ENCODE measurements around the gene CIDEC. TPM values are rescaled to one million over a fixed set of nuclear protein-coding genes. Genes with fewer than 3 reads are reported as not detected.

The CIDEC gene, protein sequence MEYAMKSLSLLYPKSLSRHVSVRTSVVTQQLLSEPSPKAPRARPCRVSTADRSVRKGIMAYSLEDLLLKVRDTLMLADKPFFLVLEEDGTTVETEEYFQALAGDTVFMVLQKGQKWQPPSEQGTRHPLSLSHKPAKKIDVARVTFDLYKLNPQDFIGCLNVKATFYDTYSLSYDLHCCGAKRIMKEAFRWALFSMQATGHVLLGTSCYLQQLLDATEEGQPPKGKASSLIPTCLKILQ
- not detected for total RNA-seq (2021; fragmentation: NEBNext Ultra II Directional; extraction: Animal tissue kit (Norgen Biotek cat#: 25700))
- long read RNA-seq: 0 reads

DNA sequence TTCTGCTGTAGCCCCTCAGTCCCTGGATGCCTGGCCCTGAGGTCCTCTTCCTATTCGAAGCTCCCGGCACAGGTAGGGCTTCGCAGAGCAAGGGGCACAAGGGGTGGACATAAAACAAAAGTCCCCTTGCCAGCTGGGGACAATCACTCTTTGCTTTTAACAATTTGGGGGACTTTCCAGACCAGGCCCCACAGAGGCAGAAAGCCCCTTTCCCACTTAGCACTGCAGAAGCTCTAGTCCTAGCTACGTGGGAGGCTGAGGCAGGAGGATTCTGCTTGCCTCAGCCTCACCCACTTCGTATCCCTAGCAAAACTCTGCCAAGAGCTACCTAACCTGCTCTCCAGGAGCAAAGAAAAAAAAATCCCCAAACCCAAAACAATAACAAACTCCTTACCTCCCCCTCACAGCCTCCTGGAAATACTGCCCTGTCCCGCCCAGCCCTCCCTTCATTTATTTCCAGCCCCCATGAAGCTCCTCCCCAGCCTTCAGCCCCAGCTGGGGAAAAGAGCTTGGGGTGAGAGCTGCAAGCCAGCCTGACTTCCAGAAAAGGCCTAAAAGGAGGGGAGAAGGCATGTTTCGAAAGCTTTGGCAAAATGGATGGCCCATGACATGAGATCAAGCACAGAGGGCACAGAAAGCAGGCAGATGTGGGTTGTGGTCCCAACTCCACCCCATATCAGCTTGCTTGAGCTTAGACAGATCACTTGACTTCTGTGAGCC is at the start of gene CIDEC:
TSS of gene CIDEC (minus strand) at position 424 of the 720 bp plus-strand sequence. CDS start 1,767 bp downstream, outside the sequence.
- DNase-seq: no peak
- H3K36me3 Mint-ChIP-seq (ENCODE audit: low read depth): no peaks in the 10 kb centered on the region
- H3K4me3 Mint-ChIP-seq: no peak within 1 kb of the TSS
- H3K27ac Mint-ChIP-seq: no peak within 1 kb of the TSS
- TF ChIP-seq, protein P1, sequence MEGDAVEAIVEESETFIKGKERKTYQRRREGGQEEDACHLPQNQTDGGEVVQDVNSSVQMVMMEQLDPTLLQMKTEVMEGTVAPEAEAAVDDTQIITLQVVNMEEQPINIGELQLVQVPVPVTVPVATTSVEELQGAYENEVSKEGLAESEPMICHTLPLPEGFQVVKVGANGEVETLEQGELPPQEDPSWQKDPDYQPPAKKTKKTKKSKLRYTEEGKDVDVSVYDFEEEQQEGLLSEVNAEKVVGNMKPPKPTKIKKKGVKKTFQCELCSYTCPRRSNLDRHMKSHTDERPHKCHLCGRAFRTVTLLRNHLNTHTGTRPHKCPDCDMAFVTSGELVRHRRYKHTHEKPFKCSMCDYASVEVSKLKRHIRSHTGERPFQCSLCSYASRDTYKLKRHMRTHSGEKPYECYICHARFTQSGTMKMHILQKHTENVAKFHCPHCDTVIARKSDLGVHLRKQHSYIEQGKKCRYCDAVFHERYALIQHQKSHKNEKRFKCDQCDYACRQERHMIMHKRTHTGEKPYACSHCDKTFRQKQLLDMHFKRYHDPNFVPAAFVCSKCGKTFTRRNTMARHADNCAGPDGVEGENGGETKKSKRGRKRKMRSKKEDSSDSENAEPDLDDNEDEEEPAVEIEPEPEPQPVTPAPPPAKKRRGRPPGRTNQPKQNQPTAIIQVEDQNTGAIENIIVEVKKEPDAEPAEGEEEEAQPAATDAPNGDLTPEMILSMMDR (IDR thresholded peaks at IDR 0.05): no peak
- H3K27me3 Mint-ChIP-seq (ENCODE audit: insufficient read depth): peaks cover 3% of the 10 kb centered on the region; the same call in 1 of the 2 replicates
- H3K9me3 Mint-ChIP-seq: no peaks in the 10 kb centered on the region
- peaks cover 16% of the 10 kb centered on the region for H3K4me1 Mint-ChIP-seq (ENCODE audit: low read depth)

- Mint-ChIP-seq H3K27ac (no peak overlapping the region), H3K27me3 (ENCODE audit: insufficient read depth) (no peaks in the 10 kb centered on the region; the same call in 1 of the 2 replicates), H3K36me3 (ENCODE audit: low read depth) (peaks cover 18% of the 10 kb centered on the region), H3K9me3 (no peaks in the 10 kb centered on the region), H3K4me3 (no peak overlapping the region), H3K4me1 (ENCODE audit: low read depth) (peaks cover 4% of the 10 kb centered on the region; the same call in 1 of the 2 replicates)
- no peak for DNase-seq
- TF ChIP-seq, protein P1 (IDR thresholded peaks at IDR 0.05): no peak; the same call in 1 of the 2 replicates
Measured at GRCh38 chr3:9928158-9928557, 48.1 kb upstream of the CIDEC start.

DNA sequence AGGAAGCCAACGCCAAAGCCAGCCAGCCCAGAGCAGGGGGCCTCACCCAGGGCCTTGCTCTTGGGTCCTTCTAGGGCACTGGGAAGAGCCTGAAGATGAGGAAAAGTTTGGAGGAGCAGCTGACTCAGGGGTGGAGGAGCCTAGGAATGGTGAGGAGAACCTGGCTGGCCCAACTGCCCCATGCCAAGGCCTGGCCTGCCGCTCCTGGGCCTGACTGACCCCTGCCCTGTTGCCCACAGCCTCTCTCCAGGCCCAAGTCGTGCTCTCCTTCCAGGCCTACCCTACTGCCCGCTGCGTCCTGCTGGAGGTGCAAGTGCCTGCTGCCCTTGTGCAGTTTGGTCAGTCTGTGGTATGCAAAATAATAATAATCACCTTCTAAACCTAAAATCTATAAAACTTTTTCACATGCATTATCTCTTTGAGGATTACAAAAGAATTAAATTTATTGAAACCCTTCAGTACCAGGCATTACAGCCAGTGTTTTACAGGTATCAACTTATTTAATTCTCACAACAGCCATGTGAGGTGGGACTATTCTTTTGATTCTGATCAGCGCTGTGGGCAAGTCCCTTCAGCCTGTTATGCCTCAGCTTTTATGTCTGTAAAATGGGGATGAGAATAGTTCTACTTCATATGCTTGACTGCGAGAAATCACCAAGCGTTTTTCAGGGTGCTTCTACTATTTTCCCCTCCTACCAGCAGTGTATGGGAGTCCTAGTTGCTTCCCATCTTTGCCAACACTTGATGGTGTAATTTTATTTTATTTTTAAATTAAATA is 38.4 kb upstream of the CIDEC start:
- H3K36me3 Mint-ChIP-seq (ENCODE audit: low read depth): no peaks in the 10 kb centered on the region
- peak overlapping the region; percentile 88 for H3K4me3 Mint-ChIP-seq
- H3K27me3 Mint-ChIP-seq (ENCODE audit: insufficient read depth): no peaks in the 10 kb centered on the region; the same call in 1 of the 2 replicates
- TF ChIP-seq, protein P1 (IDR thresholded peaks at IDR 0.05): no peak
- H3K4me1 Mint-ChIP-seq (ENCODE audit: low read depth): peaks cover 22% of the 10 kb centered on the region
- H3K9me3 Mint-ChIP-seq: no peaks in the 10 kb centered on the region
- 0 out of 2 replicates have a peak overlapping the region, but pooled peaks have one; percentile 93 for H3K27ac Mint-ChIP-seq
- DNase-seq: no peak

- TF ChIP-seq, protein P1 (IDR thresholded peaks at IDR 0.05): no peak
- no peaks in the 10 kb centered on the region for H3K36me3 Mint-ChIP-seq (ENCODE audit: low read depth)
- no peak for DNase-seq
- peaks cover 23% of the 10 kb centered on the region for H3K4me1 Mint-ChIP-seq (ENCODE audit: low read depth)
- H3K27ac Mint-ChIP-seq: peak overlapping the region; percentile 93; the same call in 1 of the 2 replicates
- H3K27me3 Mint-ChIP-seq (ENCODE audit: insufficient read depth): no peaks in the 10 kb centered on the region; the same call in 1 of the 2 replicates
- no peaks in the 10 kb centered on the region for H3K9me3 Mint-ChIP-seq
- H3K4me3 Mint-ChIP-seq: peak overlapping the region; percentile 88
Measured at GRCh38 chr3:9917820-9918219, 37.8 kb upstream of the CIDEC start.

Measured in HFFc6 (cell line).